ENCODE measurements around the gene CNTNAP1. TPM values are rescaled to one million over a fixed set of nuclear protein-coding genes. Genes with fewer than 3 reads are reported as not detected.
A peak's percentile ranks its signal among the peaks of the same experiment; 100 is the strongest.

CNTNAP1 gene
- total RNA-seq, 1 experiment from 2014 or later, result 4.6 TPM

GRCh38 chr17:42697108-42697811 is 14.9 kb downstream of the CNTNAP1 start:
- no peak overlapping the region for H3K9ac ChIP-seq (ENCODE audit: low read length)
- intact Hi-C loops (cut with micrococcal nuclease), result no loop called here
- no peak overlapping the region for H3K4me3 ChIP-seq (ENCODE audit: low read length)
- TF ChIP-seq EZH2 (IDR thresholded peaks at IDR 0.05; ENCODE audit: low read length, unreplicated experiment) (no peak), EZH2phosphoT487 (IDR thresholded peaks at IDR 0.05; ENCODE audit: borderline replicate concordance, low read length) (no peak)
- TF ChIP-seq, protein P1, sequence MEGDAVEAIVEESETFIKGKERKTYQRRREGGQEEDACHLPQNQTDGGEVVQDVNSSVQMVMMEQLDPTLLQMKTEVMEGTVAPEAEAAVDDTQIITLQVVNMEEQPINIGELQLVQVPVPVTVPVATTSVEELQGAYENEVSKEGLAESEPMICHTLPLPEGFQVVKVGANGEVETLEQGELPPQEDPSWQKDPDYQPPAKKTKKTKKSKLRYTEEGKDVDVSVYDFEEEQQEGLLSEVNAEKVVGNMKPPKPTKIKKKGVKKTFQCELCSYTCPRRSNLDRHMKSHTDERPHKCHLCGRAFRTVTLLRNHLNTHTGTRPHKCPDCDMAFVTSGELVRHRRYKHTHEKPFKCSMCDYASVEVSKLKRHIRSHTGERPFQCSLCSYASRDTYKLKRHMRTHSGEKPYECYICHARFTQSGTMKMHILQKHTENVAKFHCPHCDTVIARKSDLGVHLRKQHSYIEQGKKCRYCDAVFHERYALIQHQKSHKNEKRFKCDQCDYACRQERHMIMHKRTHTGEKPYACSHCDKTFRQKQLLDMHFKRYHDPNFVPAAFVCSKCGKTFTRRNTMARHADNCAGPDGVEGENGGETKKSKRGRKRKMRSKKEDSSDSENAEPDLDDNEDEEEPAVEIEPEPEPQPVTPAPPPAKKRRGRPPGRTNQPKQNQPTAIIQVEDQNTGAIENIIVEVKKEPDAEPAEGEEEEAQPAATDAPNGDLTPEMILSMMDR (conservative IDR thresholded peaks at IDR 0.05; ENCODE audit: low read depth, low read length), result no peak
- no peak overlapping the region for H3K4me2 ChIP-seq (ENCODE audit: low read length)
- no peaks in the 10 kb centered on the region for H3F3A ChIP-seq (ENCODE audit: low read length, unreplicated experiment)
- H3K27ac ChIP-seq (ENCODE audit: low read length), result no peak overlapping the region
- no peak for ATAC-seq
- BruUV-seq (replicated peaks), result no TSS peak
- no peaks in the 10 kb centered on the region; the same call in 1 of the 2 replicates for H3K36me3 ChIP-seq (ENCODE audit: low read depth, low read length)
- no peak for DNase-seq
- H2AFZ ChIP-seq (ENCODE audit: low read length), result no peak overlapping the region
- H3K4me1 ChIP-seq (ENCODE audit: insufficient read depth, low read length), result peaks cover 4% of the 10 kb centered on the region; the same call in 1 of the 2 replicates
- ChIA-PET CTCF (no interaction called here), POLR2A (ENCODE audit: unreplicated experiment) (no interaction called here)
- no peaks in the 10 kb centered on the region for H3K79me2 ChIP-seq (ENCODE audit: low read length)
- no peaks in the 10 kb centered on the region for H3K27me3 ChIP-seq (ENCODE audit: low read length)
- H3K9me3 ChIP-seq (ENCODE audit: low read length), result no peaks in the 10 kb centered on the region
- H3K9me2 ChIP-seq (replicated peaks; ENCODE audit: low read length), result no peaks in the 10 kb centered on the region
- no peaks in the 10 kb centered on the region for H4K20me1 ChIP-seq (ENCODE audit: low read length)

- H3K4me2 ChIP-seq (ENCODE audit: low read length), result no peak overlapping the region
- no peak overlapping the region for H2AFZ ChIP-seq (ENCODE audit: low read length)
- no peak overlapping the region for H3K27ac ChIP-seq (ENCODE audit: low read length)
- no peaks in the 10 kb centered on the region for H3K9me3 ChIP-seq (ENCODE audit: low read length)
- no peak overlapping the region for H3K4me3 ChIP-seq (ENCODE audit: low read length)
- no peaks in the 10 kb centered on the region for H3K79me2 ChIP-seq (ENCODE audit: low read length)
- peaks cover 4% of the 10 kb centered on the region; the same call in 1 of the 2 replicates for H3K4me1 ChIP-seq (ENCODE audit: insufficient read depth, low read length)
- CTCF ChIA-PET, result interaction anchor here (0.6 kb wide), 1 partner anchor 121 kb away, joined by 16 read pairs; no protein-coding TSS in a partner anchor
- H3F3A ChIP-seq (ENCODE audit: low read length, unreplicated experiment), result no peaks in the 10 kb centered on the region
- POLR2A ChIA-PET (ENCODE audit: unreplicated experiment), result no interaction called here
- H3K9ac ChIP-seq (ENCODE audit: low read length), result no peak overlapping the region
- TF ChIP-seq EZH2phosphoT487 (IDR thresholded peaks at IDR 0.05; ENCODE audit: borderline replicate concordance, low read length) (no peak), EZH2 (IDR thresholded peaks at IDR 0.05; ENCODE audit: low read length, unreplicated experiment) (no peak)
- TF ChIP-seq, protein P1 (conservative IDR thresholded peaks at IDR 0.05; ENCODE audit: low read depth, low read length), result no peak
- BruUV-seq (replicated peaks), result no TSS peak
- ATAC-seq, result peak; percentile 67; the same call in 1 of the 2 replicates
- intact Hi-C loops (cut with micrococcal nuclease), result no loop called here
- no peaks in the 10 kb centered on the region for H3K27me3 ChIP-seq (ENCODE audit: low read length)
- no peaks in the 10 kb centered on the region for H4K20me1 ChIP-seq (ENCODE audit: low read length)
- peak; percentile 52 for DNase-seq
- no peaks in the 10 kb centered on the region; the same call in none of the 2 replicates for H3K36me3 ChIP-seq (ENCODE audit: low read depth, low read length)
- H3K9me2 ChIP-seq (replicated peaks; ENCODE audit: low read length), result no peaks in the 10 kb centered on the region
Observed at GRCh38 chr17:42698736-42699414, 16.5 kb downstream of the CNTNAP1 start.

DNA sequence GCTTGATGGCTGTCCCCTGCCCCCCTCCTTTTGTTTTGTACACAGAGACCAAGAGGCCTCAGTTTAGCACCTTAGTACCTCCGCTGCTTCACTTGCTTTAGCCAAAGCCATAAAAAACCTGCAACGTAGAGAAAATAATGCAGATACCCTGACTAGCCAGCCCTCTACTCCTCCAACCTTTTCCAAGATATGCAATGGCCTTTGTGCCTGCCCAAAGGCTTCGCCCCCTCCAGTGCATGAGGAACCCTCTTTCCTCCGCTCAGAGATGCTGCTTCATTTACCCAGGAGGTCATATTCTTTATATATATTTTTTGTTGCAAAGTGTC is 17.0 kb downstream of the CNTNAP1 start:
- H3K4me2 ChIP-seq (ENCODE audit: low read length), result no peak overlapping the region
- H3K9ac ChIP-seq (ENCODE audit: low read length), result no peak overlapping the region
- TSS peak; percentile 35 for BruUV-seq (replicated peaks)
- H4K20me1 ChIP-seq (ENCODE audit: low read length), result no peaks in the 10 kb centered on the region
- TF ChIP-seq, protein P1 (conservative IDR thresholded peaks at IDR 0.05; ENCODE audit: low read depth, low read length), result no peak
- TF ChIP-seq EZH2 (IDR thresholded peaks at IDR 0.05; ENCODE audit: low read length, unreplicated experiment) (no peak), EZH2phosphoT487 (IDR thresholded peaks at IDR 0.05; ENCODE audit: borderline replicate concordance, low read length) (no peak)
- H3K9me3 ChIP-seq (ENCODE audit: low read length), result no peaks in the 10 kb centered on the region
- intact Hi-C loops (cut with micrococcal nuclease), result no loop called here
- no peaks in the 10 kb centered on the region for H3F3A ChIP-seq (ENCODE audit: low read length, unreplicated experiment)
- no peak overlapping the region for H3K4me3 ChIP-seq (ENCODE audit: low read length)
- H3K36me3 ChIP-seq (ENCODE audit: low read depth, low read length), result no peaks in the 10 kb centered on the region; the same call in none of the 2 replicates
- no peak for DNase-seq
- POLR2A ChIA-PET (ENCODE audit: unreplicated experiment), result no interaction called here
- ATAC-seq, result no peak
- H3K4me1 ChIP-seq (ENCODE audit: insufficient read depth, low read length), result peaks cover 4% of the 10 kb centered on the region; the same call in 1 of the 2 replicates
- no peak overlapping the region for H3K27ac ChIP-seq (ENCODE audit: low read length)
- H3K27me3 ChIP-seq (ENCODE audit: low read length), result no peaks in the 10 kb centered on the region
- CTCF ChIA-PET, result interaction anchor here (0.6 kb wide), 1 partner anchor 121 kb away, joined by 16 read pairs; no protein-coding TSS in a partner anchor
- H2AFZ ChIP-seq (ENCODE audit: low read length), result no peak overlapping the region
- no peaks in the 10 kb centered on the region for H3K79me2 ChIP-seq (ENCODE audit: low read length)
- H3K9me2 ChIP-seq (replicated peaks; ENCODE audit: low read length), result no peaks in the 10 kb centered on the region

Measured in PC-3 (cell line).